Measurements from ENCODE around the gene TMUB1. TPM values are rescaled to one million over a fixed set of nuclear protein-coding genes. Genes with fewer than 3 reads are reported as not detected.
A peak's percentile ranks its signal among the peaks of the same experiment; 100 is the strongest.
"Not testable (repeated sequence)": the region's sequence is repeated elsewhere in the genome, so short reads cannot be mapped to it uniquely, and the experiment has no call there.

Gene TMUB1
- total RNA-seq, 1 experiment from 2014 or later, result 60.9 TPM

DNA sequence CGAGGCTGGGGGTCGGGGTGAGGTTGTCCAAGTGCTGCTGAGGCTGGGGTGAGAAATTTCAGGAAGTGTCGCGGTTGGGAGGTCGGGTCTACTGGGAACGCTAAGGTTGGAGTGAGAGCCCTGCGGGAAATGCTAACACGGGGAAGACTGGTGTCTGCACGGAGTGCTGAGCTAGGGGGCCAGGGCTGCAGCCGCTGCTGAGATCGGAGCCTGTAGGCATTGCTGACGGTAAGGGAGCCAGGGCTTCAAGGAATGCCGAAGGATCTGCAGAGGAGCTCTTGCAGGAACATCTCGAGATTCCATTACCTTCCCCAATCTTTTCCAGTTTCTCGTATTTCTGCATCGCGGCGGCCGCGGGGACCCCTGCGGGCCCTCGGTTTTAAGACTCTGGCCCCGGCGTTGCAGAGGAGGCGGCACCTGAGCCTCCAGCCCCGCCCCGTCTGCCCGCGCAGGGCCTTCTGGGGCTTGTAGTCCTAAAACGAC, 25.7 kb downstream of the TMUB1 start, which contains the start of gene CDK5:
TSS of gene CDK5 (minus strand) at position 392 of the 483 bp plus-strand sequence. CDS start at position 343, 49 bp downstream.
- no peak for DNase-seq (ENCODE audit: low read depth)

- no peak for DNase-seq (ENCODE audit: low read depth)
Measured at GRCh38 chr7:151056666-151057505, 26.4 kb downstream of the TMUB1 start.

DNA sequence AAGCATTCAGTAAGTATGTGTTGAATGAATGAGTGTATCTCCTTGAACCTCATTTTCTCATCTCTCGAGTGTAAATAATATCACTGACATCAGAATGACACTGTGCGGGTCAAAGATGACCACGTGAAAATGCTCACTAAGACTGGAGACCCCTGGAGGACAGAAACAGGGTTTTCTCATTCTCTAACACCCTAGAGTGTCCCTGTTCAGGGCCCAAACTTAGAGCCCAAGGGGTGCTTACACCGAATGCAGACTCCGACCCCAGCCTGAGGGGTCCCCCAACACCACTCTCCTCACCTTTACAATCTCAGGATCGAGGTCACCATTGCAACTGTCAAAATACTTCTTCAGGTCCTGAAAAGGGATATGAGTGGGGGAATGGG, 27.0 kb downstream of the TMUB1 start:
- DNase-seq (ENCODE audit: low read depth), result peak; percentile 25

GRCh38 chr7:151053751-151054150, 29.5 kb downstream of the TMUB1 start:
- DNase-seq (ENCODE audit: low read depth), result no peak

DNA sequence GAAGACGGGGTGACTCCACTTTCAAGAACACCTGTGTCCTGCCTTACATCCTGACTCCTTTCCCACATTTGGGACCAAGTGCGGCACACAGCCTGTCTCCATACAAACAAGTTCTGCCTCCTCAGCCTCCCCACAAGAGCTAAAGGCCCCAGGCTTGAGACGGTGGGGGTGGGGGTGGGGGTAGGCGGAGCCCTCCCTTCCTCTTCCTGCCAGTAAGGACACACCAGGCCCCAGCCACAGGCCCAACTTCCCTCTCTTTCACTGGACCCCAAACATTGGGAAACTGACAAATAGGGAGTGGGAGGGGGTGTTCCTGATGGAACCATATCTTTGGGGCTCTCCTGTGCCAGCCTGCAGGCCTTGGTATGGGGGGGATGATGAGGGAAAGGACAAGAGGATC, 30.2 kb downstream of the TMUB1 start:
- DNase-seq (ENCODE audit: low read depth), result no peak

DNA sequence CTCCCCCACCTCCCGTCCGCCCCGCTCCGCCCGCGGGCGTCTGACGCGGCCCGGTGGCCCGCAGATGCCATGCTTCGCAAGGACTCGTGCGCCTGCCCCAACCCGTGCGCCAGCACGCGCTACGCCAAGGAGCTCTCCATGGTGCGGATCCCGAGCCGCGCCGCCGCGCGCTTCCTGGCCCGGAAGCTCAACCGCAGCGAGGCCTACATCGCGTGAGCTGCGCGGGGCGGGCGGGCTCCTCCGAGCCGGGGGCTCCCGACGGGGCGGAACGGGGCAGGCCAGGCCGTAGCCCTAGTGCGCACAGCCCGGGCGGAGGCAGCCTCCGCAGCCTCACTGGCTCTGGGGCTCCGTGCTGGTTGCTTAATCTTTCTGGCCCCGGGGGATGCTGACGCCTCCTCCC, 32.2 kb downstream of the TMUB1 start:
- no peak for DNase-seq (ENCODE audit: low read depth)

- DNase-seq (ENCODE audit: low read depth), result no peak
Measured at GRCh38 chr7:151048911-151049463, 34.3 kb downstream of the TMUB1 start.

- DNase-seq (ENCODE audit: low read depth), result no peak
Measured at GRCh38 chr7:151047976-151048815, 35.1 kb downstream of the TMUB1 start, which contains the start of gene ASIC3. Gene ASIC3, plus strand, starts transcription at chr7:151048531. Its CDS starts 355 bp downstream, at chr7:151048886.

GRCh38 chr7:151046603-151047573, 36.4 kb downstream of the TMUB1 start:
- peak; percentile 55 for DNase-seq (ENCODE audit: low read depth)

DNA sequence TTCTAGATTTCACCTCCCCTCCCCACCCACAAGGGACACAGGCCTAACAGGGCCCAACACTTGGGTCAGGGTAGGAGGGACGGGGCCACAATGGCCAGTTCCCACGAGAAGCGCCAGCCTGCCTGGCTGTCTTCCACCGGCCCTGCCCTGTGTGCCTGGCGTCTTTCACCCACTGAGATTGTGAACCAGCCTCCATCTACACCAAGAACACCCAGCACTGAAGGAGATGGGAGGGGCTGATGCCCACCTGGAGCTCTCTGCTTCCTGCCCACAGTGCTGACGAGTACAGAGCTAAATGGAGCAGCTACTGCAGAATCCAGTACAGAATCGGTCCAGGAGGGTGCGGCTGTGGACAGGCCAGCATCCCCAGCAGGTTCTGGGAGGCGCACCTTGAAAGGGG, 37.3 kb downstream of the TMUB1 start:
- no peak for DNase-seq (ENCODE audit: low read depth)

GRCh38 chr7:151045262-151045661, 38.0 kb downstream of the TMUB1 start:
- DNase-seq (ENCODE audit: low read depth), result no peak

GRCh38 chr7:151043959-151044358, 39.3 kb downstream of the TMUB1 start:
- no peak for DNase-seq (ENCODE audit: low read depth)

DNA sequence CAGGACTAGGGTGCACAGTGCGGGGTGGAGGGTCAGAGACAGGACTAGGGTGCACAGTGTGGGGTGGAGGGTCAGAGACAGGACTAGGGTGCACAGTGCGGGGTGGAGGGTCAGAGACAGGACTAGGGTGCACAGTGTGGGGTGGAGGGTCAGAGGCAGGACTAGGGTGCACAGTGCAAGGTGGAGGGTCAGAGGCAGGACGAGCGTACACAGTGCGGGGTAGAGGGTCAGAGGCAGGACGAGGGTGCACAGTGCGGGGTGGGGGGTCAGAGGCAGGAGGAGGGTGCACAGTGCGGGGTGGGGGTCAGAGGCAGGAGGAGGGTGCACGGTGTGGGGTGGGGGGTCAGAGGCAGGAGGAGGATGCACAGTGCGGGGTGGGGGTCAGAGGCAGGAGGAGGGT, 39.8 kb downstream of the TMUB1 start:
- not testable (repeated sequence) for DNase-seq (ENCODE audit: low read depth)

GRCh38 chr7:151040616-151041375, 42.5 kb downstream of the TMUB1 start:
- no peak for DNase-seq (ENCODE audit: low read depth)

DNA sequence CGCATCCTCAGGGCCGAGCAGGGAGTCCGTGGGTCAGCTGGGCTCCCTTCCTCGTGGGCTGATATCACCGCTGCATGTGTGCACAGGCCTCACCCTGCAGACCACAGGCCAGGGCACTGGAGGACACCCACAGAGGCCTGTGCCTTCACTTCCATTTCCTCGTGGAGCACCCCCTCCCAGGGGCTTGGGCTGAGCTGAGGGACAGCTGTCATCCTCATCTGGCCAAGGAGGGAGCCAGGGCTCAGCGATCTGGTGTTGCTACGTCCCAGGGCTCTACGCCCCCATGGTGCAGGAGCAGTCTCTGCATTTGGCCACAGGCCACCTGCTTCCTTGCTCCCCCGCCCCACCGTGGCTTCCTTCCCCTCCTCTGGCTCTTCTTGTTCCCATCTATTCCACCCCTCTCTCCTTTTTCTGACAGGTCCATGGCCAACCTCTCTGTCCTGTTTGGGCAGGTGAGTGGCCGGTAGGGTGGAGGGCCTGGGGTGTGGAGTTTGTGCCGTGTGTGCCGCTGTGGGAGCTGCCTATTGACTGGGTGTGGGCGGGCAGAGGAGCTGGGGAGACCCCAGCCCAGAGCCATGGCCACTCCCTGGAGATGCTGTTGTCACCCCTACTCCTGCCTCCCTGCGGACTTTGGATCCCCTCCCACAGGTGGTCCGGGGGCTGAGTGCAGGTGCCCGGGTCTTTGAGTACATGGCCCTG, 43.3 kb downstream of the TMUB1 start:
- DNase-seq (ENCODE audit: low read depth), result no peak

DNA sequence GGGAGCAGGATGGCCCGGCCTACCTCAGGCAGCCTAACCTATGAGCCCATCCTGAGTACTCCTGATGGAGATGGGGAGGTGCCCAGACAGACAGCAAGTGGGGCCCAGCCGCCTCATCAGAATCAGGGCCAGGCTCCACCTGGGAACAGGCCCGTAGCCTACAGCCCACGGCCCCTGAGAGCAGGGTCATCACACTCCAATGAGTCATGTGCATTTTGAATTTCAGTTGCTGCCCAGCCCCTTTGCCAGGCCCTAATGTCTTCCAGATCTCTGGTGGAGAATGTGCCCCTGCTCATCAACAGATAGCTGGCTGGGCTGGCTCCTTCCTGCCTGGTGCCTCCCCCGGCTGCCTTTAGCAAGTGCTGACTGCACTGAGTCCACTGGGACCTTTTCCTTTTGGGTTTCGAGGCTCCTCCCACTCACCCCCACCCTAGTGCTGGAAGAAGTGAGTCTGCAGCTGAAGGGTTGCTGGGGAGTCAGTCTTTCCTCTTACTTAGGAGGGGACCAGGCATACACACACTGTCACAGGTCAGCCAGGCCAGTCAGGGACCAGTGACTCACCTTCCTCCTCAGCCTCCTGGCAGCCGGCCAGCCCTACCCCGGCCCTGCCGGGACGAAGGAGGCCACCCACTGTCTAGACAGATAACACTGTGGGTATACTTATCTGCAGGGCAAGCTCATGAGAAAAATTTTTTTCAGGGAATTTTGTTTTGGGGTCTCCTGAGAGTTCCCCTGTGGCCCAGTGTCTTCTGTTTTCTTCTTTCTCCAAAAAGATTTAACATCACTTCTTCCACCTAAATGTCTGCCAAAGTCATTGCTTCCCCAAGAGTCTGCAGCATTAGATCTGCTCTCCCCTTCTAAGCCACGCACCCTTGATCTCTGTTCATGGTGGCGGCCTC, 44.1 kb downstream of the TMUB1 start:
- DNase-seq (ENCODE audit: low read depth), result peak; percentile 96

DNA sequence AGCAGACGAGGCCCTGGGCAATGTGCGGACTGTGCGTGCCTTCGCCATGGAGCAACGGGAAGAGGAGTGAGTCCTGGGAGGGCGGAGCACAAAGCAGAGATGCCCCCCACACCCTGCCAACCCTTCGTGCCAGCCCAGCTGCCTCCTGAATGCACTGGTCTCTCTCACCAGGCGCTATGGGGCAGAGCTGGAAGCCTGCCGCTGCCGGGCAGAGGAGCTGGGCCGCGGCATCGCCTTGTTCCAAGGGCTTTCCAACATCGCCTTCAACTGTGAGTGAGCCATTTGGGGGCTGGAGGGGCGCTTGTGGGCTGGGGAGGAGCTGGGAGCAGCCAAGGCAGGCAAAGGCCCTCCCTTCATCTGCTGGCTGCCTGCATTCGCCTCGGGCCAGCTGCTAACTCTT, 47.4 kb downstream of the TMUB1 start:
- no peak for DNase-seq (ENCODE audit: low read depth)

GRCh38 chr7:151035026-151035717, 48.1 kb downstream of the TMUB1 start:
- DNase-seq (ENCODE audit: low read depth), result no peak
